ENCODE measurements around the gene PTPRM.

Gene PTPRM

GRCh38 chr18:7600528-7601245, 33.6 kb downstream of the PTPRM start:
- no peak for DNase-seq

- no peak for DNase-seq
Observed at GRCh38 chr18:7601246-7601615, 34.1 kb downstream of the PTPRM start.

- DNase-seq, result no peak
Observed at GRCh38 chr18:7601936-7602335, 34.8 kb downstream of the PTPRM start.

- DNase-seq, result no peak
Observed at GRCh38 chr18:7603259-7604000, 36.3 kb downstream of the PTPRM start.

- no peak for DNase-seq
Observed at GRCh38 chr18:7604361-7604760, 37.2 kb downstream of the PTPRM start.

- no peak for DNase-seq
Observed at GRCh38 chr18:7605705-7606104, 38.6 kb downstream of the PTPRM start.

GRCh38 chr18:7607540-7608173, 40.5 kb downstream of the PTPRM start:
- no peak for DNase-seq

GRCh38 chr18:7608174-7608550, 41.0 kb downstream of the PTPRM start:
- DNase-seq, result no peak

- DNase-seq, result no peak
Observed at GRCh38 chr18:7608781-7609201, 41.7 kb downstream of the PTPRM start.

- no peak for DNase-seq
Observed at GRCh38 chr18:7609617-7610016, 42.5 kb downstream of the PTPRM start.

- DNase-seq, result no peak
Observed at GRCh38 chr18:7614042-7614441, 46.9 kb downstream of the PTPRM start.

GRCh38 chr18:7615840-7616239, 48.7 kb downstream of the PTPRM start:
- DNase-seq, result no peak

- no peak for DNase-seq
Observed at GRCh38 chr18:7616661-7617060, 49.5 kb downstream of the PTPRM start.

GRCh38 chr18:7617738-7618422, 50.8 kb downstream of the PTPRM start:
- DNase-seq, result no peak

- no peak for DNase-seq
Observed at GRCh38 chr18:7618891-7619442, 51.9 kb downstream of the PTPRM start.

- DNase-seq, result no peak
Observed at GRCh38 chr18:7619676-7620075, 52.6 kb downstream of the PTPRM start.

- DNase-seq, result no peak
Observed at GRCh38 chr18:7622721-7623120, 55.6 kb downstream of the PTPRM start.

GRCh38 chr18:7623681-7624080, 56.6 kb downstream of the PTPRM start:
- no peak for DNase-seq

- DNase-seq, result no peak
Observed at GRCh38 chr18:7624697-7625096, 57.6 kb downstream of the PTPRM start.

- no peak for DNase-seq
Observed at GRCh38 chr18:7626175-7626921, 59.2 kb downstream of the PTPRM start.

- no peak for DNase-seq
Observed at GRCh38 chr18:7626922-7627440, 59.9 kb downstream of the PTPRM start.

- DNase-seq, result no peak
Observed at GRCh38 chr18:7629416-7629815, 62.3 kb downstream of the PTPRM start.
